DMS53 treated with DMSO at 0.1 percent for 48 hours (cell line): ENCODE measurements around the gene TBC1D10A.

Experiments used
- DNase-seq: peaks from one replicate; lab custom pipeline; 2025; ENCODE audit not compliant: unreplicated experiment; lab: John Stamatoyannopoulos, UW

TBC1D10A gene

DNA sequence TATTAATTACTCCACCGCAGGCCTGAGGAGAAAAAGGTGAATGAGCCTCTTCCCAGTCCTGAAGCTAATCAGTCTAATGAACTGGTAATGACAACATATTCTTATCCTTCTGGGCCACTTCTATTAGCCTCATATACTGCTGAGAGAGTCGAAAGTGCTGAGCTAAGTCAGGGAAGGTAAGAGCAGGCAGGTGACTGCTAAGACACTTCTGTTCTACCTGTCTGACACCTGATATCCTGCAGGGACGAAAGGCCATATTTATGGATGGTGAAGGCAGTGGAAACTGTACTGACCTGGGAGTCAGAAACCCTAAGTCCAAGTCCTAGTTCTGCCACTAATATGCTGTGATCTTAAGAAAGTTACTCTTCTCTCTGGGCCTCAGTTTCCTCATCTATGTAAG, 3.5 kb downstream of the TBC1D10A start:
- no peak for DNase-seq

DNA sequence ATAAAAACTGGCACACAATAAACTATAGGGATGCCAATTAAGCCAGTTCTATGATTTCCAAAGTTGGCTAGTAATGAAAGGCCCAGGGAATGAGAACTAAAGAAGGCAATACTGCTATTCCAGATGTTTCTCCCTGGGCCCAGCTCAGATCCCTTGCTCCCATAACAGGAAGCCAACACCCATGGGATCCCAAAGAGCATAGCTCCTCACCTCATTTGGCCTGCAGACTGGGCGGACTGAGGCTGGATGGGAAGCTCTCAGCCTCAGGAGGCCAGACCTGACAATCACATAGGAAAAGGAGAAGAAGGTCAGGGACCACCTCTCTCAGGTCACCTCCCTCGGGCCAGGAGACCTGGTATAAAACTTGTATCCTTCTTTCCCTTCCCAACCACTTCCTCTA, 5.3 kb downstream of the TBC1D10A start:
- no peak for DNase-seq

DNA sequence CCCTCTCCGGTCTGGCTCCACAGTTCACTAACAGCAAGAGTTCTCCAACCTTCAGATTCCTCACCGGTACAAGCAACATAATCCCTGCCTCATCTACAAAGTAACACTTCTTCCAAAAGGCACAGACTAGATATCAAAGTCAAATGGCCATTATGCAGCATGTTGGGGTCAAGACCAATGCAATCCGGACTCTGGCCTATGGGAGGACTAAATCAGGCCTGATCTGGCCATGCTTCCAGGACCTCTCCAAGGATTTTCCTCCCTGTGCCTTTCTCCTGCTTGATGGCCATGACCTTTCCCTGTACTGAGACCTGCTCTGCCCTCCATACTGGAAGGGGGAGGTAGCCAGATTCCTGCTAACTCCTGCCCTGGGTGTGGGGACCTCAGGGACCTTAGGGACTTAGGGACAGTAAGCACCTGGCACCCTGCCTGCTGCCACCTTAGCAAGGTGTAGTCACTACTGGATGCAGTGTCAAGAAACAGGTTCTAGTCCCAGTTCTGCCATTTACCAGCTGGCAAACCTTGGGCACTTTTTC, 6.7 kb downstream of the TBC1D10A start:
- no peak for DNase-seq

DNA sequence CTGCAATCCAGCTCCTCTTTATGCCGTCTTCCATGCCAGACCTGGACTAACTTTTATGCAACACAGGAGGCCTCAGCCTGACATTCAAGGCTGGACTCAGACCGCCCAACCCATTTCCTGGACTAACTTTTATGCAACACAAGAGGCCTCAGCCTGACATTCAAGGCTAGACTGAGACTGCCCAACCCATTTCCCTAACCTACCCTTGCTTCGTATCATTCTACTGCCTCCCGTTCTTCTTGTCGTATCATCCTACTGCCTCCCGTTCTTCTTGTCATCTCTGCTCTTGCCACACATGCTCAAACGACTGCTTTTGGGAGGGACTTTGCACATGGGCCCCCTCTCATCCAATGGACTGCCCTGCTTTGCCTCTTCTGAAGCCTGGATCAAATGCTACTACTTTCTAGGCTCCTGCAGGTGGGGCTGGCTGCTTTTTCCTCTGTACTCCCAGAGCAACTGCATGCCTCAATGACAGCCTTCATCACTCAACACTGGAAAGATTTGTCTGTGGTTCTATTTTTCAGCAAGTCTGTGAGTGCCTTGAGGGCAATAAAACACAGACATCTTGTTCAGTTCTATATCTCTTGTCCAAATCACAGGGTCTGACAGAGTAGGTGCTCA, 7.8 kb downstream of the TBC1D10A start:
- DNase-seq: no peak

DNA sequence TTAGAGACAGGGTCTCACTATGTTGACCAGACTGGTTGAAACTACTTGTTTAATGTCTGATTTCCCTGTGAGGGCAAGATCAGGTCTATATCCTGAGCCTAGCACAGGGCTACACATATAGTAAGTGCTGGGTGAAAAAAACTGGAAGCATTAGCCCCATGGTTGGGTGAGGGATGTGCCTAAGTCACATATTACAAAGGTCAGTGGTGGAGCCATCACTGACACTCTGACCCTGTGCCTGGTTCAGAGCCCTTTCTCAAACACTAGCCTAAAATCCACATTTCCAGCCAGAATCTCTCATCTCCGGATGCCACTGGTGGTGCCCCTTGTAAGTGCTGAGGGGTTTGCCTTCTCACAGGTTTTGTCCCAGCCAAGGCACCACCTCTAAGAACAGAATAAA, 9.0 kb downstream of the TBC1D10A start:
- DNase-seq: no peak

DNA sequence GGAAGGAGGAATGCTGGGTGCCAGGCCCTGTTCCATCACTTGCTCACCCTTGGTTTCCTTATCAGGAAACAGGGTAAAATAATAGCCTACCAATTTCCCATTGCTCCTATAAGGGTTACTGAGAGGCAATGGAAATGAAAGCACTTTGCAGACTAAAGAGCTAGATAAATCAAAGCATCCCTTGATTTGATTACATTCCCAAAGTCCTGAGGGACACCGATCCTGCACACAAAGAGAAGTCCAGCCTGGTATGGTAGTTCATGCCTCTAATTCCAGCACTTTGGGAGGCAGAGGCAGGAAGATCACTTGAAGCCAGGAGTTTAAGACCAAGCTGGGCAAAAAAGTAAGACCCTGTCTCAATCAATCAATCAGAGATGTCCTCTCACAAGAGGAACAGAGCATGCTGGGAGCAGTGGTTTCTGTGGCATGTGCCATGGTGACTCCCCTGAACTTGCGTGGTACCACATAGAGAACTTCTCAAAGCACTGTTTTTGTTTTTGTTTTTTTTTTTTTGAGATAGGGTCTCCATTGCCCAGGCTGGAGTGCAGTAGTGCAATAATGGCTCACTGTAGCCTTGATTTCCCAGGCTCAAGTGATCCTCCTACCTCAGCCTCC, 10.7 kb downstream of the TBC1D10A start:
- DNase-seq: no peak

DNA sequence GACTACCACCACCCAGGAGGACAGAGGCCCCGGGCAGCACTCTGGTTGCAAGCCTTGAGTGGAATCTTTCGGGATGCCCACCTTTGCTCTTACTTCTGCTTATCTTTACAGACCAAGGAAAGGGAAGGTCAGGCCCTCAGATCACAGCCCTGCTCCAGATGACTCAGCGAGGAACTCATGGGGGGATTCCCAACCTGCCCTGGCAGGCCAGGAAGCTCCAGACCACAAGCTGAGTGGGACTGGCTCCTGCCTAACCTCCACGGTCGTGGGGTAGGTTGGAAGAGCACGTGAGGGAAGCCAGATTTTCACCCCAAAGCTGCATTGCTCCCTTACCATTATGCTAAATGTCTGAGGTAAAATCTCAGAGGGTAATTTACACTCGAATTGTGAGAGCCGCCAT, 11.8 kb downstream of the TBC1D10A start:
- DNase-seq: no peak

DNA sequence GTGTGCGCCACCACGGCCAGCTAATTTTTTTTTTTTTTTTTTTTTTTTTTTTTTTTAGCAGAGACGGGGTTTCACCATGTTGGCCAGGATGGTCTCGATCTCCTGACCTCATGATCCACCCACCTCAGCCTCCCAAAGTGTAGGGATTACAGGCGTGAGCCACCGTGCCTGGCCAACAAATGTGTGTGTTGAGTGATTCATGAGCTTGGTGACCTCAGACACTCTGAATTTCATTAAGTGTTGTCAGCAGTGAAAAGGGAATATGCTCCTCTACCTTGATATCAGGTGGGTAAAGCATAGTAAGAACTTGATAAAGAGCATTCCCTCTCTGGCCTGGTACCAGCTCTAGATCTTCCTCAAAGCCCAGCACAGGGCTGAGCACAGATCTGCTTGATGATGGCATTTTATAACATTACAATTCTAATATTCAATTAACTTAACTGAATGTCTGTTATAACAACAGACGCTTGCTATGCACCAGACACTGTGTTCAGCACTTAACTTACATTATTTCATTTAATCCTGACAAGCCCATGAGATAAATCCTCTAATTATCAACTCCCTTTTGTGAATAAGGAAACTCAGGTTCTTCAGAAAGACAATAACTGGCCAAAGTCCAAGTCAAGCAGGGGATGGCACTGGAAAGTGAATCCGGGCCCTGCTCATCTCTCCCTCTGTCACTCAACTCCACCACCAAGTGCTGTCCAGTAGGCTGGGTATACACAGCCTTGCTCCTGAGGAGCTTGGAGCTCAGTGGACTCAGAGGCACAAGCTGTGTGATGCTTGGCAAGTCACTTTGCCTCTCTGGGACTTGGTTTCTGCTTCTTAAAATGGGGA, 13.0 kb downstream of the TBC1D10A start:
- no peak for DNase-seq

DNA sequence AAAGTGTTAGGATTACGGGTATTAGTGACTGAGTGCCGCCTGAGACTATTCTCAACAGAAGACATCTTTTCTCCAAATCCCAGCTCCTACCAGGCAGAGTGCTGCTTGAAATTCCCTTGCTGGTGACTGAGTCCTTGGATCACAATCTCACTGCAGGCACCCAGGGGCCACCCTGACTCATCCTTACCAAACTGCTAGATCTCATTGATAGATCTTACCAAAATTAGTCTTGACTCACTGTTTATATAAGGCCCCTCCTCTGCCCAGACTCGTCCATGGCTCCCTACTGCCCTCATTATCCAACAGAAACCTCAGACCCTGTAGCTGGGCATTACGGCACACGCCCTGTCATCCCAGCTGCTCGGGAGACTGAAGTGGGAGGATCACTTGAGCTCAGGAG, 14.7 kb downstream of the TBC1D10A start:
- DNase-seq: no peak

DNA sequence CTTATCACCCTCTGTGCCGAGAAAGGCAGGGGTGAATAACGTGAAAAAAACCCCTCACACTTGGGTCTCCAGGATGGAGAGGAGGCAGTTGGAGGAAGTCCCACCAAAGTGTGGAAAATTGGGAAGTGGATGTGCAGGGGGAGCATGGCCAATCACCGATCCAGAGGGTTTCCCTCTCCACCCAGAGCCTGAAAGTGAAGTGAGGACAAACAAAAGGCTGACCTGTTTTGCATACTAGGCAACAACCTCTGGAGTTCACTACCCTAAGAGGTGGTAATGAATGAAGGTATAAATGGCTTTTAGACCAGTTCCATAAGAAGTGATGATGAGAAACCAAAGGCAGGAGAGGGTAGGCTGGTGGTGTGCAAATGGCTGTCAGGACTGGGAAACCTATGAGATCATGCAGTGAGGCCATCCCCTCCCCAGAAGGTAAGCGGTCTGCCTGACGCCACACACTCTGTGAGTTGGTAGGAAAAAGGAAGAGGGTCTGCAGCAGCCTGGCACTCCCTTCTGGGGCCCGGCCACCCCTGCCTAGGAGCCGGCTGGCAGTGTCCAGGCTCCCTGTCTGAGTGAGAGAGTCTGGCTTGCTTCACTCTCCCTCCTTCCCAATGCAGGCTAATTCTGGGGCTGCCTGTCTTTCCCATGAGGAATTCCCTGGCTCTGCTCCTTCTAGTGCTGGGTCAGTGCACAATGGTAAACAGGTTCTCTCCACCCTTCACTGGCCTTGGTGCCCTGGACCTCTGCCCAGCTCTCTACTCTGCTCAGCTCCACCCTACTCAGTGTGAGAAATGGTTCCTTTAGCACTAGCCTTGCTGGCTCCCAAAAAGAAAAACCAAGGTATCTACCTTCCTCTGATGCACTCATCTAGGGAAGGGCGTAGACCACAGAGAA, 15.6 kb downstream of the TBC1D10A start:
- no peak for DNase-seq

DNA sequence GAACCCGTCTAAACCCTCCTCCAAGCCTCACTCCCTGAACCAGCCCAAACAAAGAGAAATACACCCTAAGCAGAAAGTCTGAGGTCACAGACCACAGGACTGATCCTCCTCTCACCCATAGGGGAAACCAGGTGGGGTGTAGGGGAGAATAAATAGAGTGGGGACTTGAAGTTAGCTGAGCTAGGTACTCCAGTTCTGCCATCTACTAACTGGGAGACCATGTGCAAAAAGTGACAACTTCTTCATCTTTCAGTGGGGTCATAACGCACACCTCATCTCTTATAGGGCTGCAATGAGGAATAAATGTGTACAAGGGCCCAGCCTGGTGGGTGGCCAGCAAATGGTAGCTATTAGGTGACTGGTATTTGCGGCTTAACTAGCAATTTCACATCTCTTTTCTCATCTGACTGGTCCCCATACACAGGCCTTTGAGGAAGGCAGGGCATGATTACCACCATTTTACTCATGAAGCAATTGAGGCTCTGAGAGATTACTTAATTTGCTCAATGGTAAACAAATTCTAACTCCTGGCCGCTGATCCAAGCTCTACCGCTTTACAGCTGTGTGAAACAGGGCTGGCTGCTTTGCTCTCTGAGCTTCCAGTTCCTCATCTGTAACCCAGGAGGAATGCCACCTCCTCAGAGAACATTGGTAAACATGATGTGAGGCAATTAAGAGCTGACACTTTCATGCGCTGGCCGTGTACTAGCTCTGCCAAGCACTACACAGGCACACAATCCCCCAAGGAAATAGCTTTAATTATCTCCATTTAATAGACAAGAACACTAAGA, 16.6 kb downstream of the TBC1D10A start:
- DNase-seq: no peak

DNA sequence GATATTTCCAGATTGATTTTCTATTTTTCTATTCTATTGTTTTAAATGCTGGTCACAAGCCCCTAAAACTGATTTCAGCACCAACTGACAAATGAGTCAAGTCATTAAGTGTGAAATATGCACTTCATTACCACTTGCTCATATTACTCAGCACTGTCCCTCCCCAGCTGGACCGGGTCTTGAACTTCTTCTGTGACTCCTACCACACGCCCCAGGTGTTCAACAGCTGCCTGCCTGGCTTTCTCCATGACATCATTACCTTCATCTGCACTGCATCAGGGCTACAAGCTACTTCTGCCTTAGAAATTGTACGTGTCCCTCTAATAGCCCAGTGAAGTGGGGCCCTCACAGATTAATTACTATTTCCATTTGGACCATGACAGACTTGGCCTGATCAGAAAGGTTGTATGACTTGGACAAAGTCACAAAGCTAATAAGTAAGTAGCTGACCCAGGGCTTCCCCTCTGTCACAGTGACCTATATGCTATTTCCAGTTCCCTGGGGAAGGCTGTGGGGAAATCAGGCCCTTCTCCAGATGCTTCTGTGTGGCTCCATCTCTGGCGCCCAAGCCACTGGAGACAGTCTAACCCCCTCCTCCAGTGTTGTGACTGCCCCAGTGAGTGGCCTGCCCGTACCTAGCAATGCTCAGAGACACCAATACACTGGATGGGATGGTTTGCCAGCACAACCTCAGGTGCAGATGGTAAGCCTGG, 18.1 kb downstream of the TBC1D10A start:
- no peak for DNase-seq

DNA sequence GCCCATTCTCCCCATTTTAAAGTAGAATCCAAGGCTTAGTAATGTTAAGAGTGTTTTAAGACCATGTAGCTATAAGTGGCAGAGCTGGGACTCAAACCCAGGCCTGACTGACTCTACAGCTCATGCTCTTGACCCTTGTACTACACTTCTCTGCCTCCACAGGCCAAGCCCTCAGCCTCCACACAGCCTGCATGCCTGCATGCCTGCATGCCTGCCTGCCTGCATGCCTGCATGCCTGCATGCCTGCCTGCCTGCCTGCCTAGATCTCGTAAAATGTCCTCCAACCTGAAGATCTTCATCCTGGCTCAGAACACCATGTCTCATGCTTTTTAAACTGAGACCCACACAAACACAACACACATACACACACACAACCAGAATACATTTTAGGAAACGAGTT, 18.6 kb downstream of the TBC1D10A start:
- DNase-seq: no peak

DNA sequence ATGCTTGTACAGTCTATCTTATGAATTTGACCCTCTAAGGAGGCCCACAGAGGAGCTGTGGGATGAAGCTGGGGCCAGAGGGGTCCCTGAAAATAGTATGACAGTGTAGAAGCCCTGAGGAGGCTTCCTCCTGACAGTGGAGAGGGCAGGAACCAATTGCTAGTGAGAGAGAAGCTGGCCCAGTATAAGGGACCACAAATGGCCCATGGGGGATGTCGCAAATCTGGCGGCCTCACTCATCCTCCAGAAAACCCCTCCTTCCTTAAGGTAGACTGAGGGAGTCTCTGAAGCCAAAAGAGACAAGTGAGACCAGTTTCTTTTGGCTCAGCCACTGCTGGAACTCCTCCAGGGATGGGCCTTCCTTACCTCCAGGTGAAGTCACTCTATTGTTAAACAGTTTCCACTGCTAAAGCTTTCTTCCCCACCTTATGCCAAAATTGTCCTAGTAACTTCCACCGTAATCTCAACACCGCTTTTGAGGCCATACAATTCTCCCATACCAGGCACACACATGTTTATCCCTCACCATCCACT, 19.6 kb downstream of the TBC1D10A start:
- DNase-seq: no peak

DNA sequence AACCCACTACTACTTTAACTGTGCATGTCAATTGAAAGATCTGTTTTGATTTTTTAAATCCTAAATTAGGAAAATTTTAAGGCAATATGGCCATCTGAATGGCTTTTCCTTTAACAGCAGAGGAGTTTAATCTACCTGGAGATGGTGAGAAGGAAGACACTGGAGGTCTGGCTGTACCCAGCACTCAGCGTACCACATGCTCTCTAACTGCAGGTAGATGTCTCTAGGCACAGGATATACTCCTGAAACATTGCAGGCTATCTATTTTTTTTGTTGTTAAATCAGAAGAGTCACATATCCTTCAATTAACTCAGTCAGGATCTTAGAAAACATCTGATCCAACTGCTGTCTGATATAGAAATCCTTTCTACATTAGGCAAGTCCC, 20.1 kb downstream of the TBC1D10A start:
- no peak for DNase-seq

DNA sequence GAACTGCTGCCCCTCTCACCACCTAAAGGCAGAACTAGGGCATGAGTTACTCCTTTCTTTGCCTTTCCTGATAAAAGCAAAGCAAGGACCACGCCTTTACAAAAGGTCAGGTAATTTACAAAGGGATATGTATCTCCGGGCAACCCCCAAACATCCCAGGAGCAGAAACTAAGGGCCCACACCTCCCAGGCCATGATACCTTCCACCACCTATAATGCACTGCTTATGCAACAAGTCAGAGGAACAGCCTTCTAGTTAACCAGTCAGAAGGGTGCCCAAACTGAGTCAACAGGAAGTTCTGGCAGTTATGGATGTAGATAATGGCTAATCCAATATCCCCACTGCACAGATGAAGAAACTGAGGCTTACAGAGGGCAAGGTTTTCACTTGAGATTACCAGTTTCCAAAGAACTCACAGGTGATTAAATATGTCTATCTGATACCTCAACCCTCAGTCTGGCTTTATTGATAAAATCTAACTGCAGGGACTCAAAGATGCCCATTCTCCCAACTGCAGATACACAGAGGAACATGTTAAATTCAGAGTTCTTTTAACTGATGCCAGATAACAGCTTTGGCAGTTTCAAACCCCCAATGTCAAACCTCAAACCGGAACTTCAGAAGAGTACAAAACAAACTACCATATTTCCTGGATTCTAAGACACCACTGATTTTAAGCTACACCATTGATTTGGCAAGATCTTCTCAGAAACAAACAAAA, 20.7 kb downstream of the TBC1D10A start:
- DNase-seq: no peak

DNA sequence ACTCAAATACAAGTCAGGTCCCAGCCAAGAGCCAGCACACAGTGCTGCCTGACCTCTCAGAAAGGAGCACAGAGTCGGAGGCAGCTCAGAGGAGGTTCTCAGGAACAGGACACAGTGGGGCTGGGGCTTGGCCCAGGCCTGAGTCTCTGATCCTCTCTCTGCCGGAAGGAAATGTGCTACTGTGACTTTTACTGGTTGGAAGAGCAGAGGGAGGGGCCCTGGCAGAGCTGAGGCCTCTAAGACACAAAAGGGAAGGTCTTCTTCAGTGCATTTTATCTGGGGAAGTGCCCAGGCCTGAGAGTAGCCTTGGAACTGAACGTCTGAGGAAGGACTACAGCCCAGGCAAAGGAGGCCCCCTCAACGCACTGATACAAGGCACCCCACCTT, 21.2 kb downstream of the TBC1D10A start:
- DNase-seq: no peak

DNA sequence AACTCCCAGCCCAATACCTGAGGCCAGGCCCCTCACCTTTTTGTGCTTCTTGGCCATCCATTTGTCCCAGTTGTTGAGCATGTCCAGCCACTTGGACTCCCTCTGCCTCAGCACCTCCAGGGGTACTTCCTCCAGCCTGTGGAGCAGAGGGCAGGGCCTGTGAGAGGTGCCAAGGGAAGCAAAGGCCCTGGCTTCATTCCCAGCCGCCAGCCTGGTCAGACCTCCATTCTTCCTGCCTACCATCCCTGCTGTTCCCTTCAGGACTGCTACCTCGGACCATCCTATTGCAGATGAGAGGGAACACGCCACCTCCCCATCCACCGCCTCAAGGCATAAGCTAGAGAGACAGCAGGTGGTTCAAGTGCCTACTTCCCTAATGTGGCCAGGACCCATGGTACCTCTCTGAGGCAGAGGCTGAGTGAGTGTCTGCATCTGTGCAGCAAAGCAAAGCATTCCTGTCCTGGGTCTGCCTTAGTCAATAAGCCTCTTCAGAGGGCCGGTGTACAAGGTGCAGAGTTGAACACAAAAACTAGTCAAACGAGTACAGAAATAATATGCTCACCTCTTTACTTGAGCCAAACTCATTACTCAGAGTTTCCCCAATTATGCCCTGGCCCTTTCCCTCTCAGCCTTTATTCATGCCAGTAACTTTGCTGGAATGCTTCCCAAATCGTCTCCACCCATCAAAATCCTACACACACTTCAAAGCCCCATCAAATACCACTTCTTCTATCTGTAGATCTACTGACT, 22.1 kb downstream of the TBC1D10A start:
- no peak for DNase-seq
